HG03175 (cell line): ENCODE results near the gene GTF3C5.
"Not testable (repeated sequence)": the region's sequence is repeated elsewhere in the genome, so short reads cannot be mapped to it uniquely, and the experiment has no call there.

ENCODE experiments used
- ATAC-seq: cut with Tn5 transposase; IDR thresholded peaks from one replicate; pipeline ENCODE4 v1.9.1; 2021; ENCODE audit warnings: mild to moderate bottlenecking, moderate library complexity; ENCODE audit not compliant: unreplicated experiment

The GTF3C5 gene

DNA sequence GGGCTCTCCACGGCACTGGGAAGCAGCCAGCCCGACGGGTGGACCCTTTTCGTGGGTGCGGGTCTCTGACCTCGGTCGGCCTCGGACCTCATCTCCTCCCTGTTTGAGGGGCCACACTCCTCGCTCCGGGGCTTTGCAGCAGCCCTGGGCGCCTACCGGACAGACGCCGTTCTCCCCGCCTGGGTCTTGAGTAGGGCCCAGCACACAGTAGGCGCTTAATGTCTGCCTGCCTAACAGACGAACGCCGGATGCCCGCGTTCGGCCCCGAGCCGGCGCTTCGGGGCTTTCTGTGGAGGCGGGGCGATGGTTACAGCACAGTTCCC is 842 bp upstream of the GTF3C5 start:
- peak; percentile 14 for ATAC-seq

DNA sequence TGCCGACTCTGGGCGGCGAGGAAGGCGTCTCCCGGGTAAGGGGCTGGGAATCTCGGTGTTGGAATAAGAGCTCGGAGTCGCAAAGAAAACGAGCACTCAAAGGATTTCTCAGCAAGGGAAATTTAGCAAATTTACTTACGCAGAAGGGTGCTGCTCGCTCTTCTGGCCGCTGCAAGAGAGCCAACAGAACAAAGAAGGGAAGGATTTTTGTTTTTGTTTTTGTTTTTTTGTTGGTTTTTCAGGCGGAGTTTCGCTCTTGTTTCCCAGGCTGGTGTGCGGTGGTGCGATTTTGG is 279 bp downstream of the GTF3C5 start:
- no peak for ATAC-seq

GRCh38 chr9:133031496-133031911 is 707 bp downstream of the GTF3C5 start:
- no peak for ATAC-seq

GRCh38 chr9:133032171-133032570 is 1.4 kb downstream of the GTF3C5 start:
- no peak for ATAC-seq

DNA sequence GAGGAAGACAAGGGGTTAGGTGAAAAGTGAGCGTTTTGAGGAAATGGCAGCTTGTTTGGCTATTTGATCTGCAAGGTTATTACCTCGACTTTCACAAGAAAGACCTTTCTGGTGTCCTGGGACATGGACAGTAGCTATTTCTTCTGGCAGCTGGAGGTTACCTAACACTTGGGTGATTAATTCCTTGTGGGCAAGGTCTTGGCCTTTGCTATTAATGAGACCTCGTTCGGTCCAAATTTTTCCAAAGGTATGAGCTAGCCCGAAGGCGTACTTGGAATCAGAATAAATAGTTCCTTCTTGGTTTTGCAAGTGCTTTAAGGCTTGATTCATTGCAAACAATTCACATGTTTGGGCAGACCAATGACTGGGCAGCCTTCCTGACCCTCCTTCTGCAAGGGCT is 4.9 kb downstream of the GTF3C5 start:
- no peak for ATAC-seq

DNA sequence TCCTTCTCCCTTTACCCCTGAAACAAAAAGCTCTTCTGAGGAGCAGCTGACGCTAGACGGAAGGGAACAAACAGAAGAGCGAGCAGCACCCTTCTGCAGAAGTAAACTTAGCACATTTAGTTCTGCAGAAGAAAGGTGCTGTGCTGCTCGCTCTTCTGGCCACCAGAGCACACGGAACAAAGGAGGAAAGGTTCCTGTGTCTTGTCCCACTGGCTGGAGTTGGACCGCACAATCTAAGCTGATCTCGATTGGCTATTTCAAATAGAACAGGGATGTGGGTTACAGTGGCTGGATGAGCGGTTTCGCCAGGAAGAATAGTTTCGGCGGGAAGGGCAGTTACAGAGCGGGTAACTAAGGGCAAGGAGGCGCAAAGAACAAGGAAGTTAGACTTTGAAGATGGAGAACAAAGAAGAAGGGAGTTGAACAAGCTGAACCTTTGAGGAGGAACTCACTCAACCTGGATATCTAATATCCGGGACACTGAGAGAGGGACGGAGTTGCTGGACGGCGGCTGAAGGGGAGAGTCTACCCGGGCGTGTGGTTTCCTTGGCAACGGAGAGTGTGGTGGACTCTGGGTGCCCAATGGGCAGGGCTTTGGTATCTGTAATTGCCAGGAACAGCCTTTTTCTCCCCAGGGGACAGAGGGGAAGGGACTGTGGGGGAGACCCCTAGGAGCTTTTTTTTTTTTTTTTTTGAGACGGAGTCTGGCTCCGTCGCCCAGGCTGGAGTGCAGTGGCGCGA is 7.1 kb downstream of the GTF3C5 start:
- ATAC-seq: no peak

- ATAC-seq: not testable (repeated sequence)
Measured at GRCh38 chr9:133040892-133041479, 10.2 kb downstream of the GTF3C5 start.

DNA sequence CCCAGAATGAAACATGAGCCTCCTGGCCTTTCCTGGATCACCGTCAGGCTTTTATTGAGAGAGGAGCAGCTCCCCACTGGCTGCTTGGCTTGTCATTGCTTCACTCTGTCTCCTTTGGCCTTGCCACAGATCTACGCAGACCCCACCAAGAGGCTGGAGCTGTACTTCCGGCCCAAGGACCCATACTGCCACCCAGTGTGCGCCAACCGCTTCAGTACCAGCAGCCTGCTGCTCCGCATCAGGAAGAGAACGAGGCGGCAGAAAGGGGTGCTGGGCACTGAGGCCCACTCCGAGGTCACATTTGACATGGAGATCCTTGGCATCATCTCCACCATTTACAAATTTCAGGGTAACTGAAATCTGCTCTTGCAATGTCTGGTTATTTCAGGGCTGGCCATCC is 11.2 kb downstream of the GTF3C5 start:
- ATAC-seq: no peak

- ATAC-seq: no peak
Measured at GRCh38 chr9:133042676-133043075, 11.9 kb downstream of the GTF3C5 start.

GRCh38 chr9:133043449-133044035 is 12.7 kb downstream of the GTF3C5 start:
- no peak for ATAC-seq

GRCh38 chr9:133044125-133044524 is 13.3 kb downstream of the GTF3C5 start:
- no peak for ATAC-seq

- ATAC-seq: no peak
Measured at GRCh38 chr9:133044661-133045060, 13.9 kb downstream of the GTF3C5 start.

DNA sequence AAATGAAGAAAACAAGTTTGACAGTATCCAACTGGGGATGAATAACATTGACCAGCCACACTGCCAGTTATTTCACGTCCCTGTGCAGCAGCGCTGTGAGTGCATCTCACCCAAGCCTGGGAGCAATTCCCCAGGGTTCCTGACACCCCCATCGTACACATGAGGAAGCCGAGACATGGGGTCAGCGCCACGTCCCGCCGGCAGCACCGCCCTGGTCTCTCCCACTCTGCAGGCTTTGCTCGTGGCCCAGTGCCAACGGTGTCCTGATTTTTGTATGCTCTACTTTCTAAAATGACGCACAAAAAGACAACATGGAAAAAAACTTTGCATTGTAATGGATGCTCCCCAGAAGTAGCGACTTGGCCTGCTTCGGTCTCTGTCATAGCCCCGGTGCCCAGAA is 14.3 kb downstream of the GTF3C5 start:
- ATAC-seq: no peak

- no peak for ATAC-seq
Measured at GRCh38 chr9:133046196-133046899, 15.6 kb downstream of the GTF3C5 start.

- ATAC-seq: no peak
Measured at GRCh38 chr9:133046900-133047295, 16.1 kb downstream of the GTF3C5 start.

GRCh38 chr9:133048595-133048994 is 17.8 kb downstream of the GTF3C5 start:
- no peak for ATAC-seq

DNA sequence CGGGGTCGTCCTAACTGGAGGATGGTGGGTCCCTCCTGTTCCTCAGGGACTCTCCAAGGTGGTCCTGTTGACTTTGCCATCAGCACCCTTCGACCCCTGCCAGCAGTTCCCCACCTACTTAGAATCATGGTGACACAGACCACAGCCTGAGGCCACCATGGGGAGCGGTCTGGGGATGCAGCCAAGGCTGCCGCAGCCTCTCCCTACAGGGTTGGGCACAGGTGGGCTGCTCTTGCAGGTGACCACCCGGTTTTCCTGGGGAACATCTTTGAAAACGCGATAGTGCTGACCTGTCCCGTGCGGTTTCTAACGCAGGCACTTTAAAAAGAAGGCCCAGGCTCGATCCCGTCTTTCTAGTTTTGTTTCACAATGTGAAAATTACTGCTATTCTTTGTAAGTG is 18.2 kb downstream of the GTF3C5 start:
- ATAC-seq: no peak

- no peak for ATAC-seq
Measured at GRCh38 chr9:133050142-133050541, 19.3 kb downstream of the GTF3C5 start.

GRCh38 chr9:133050781-133051180 is 20.0 kb downstream of the GTF3C5 start:
- no peak for ATAC-seq

- no peak for ATAC-seq
Measured at GRCh38 chr9:133051281-133051900, 20.6 kb downstream of the GTF3C5 start.

DNA sequence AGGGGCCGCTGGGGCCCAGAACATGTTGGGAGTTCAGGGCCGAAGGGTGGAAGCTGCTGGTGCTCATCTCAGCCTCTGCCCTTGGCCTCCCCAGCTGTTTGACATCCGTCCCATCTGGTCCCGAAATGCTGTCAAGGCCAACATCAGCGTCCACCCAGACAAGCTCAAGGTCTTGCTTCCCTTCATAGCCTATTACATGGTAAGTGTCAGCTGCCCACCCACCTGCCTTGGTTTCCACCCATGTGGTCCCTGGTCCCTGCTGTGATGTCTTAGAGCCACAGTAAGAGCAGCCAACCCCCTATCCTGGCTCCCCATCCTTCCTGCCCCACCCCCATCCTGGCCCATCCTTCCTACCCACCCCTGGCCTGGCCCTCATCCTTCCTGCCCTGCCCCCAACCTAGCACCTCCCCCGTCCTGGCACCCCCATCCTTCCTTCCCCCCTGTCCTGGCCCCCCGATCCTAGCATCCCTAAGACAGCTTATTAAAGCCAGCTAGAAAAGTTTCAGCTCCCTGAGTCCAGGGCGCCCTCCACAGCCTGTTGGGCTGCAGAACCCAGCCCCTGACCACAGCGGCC is 21.3 kb downstream of the GTF3C5 start:
- no peak for ATAC-seq
